Lower leg skin (tissue), 4 donors: ENCODE measurements around the gene ABCC8. TPM values are rescaled to one million over a fixed set of nuclear protein-coding genes. Genes with fewer than 3 reads are reported as not detected.

Source experiments
- DNase-seq, 2 donors: peaks; one replicate each; pipeline ENCODE4 v3.0.0-alpha.2; 2019; ENCODE audit warnings: low spot score in 2 of 2
- H3K4me3 ChIP-seq: fragments of 200-600 bp; sonication (generic); 2 replicates; pipeline ENCODE4 v1.5.1; 2017; ENCODE audit warnings: mild to moderate bottlenecking, low read depth; ENCODE audit not compliant: poor library complexity, severe bottlenecking
- CTCF ChIP-seq, 3 donors: fragments of 450-650 bp; IDR thresholded peaks; one replicate each; pipeline ENCODE4 v1.5.1; 2016; ENCODE audit warnings: antibody characterized with exemption in 3 of 3, mild to moderate bottlenecking in 3 of 3, moderate library complexity in 2 of 3
- POLR2A ChIP-seq, 2 donors: fragments of 450-650 bp; IDR thresholded peaks; one replicate each; pipeline ENCODE4 v1.6.1; 2016 to 2017; ENCODE audit warnings: antibody characterized with exemption in 2 of 2, mild to moderate bottlenecking in 1 of 2, moderate library complexity in 1 of 2
- WGBS, 2 donors: methylation state at CpG; one replicate each; pipeline ENCODE4 v1.1.5; 2018; 5-methylcytosine and 5-hydroxymethylcytosine counted together
- intact Hi-C: fragments of 100-400 bp; cut with DNase I; formaldehyde crosslinking; loops from one replicate; pipeline ENCODE4 v1.15.0; 2023; ENCODE audit warnings: low total_unique reads
- total RNA-seq, 4 donors: library from RNA; depleted of rRNA; stranded (reverse); fragments of >200 nt; gene quantifications; one replicate each; pipeline ENCODE4 v1.1.0, GENCODE V29; 2016

Gene ABCC8
- total RNA-seq, 4 donors from 2014 or later: 0.11 to 0.34 (median 0.26) TPM; not detected in 1

- peak in 1 of 2 donors; percentile 77 for DNase-seq
- 53 to 64% methylated on average over 3 of the region's 3 CpGs for WGBS, 2 donors
- TF ChIP-seq CTCF (IDR thresholded peaks at IDR 0.05): no peak
- no peak for TF ChIP-seq POLR2A (IDR thresholded peaks at IDR 0.05)
- intact Hi-C loops: loop anchor here (5.0 kb wide), 1 partner anchor 117 kb away; no protein-coding TSS in a partner anchor
- H3K4me3 ChIP-seq: no peak overlapping the region
Observed at GRCh38 chr11:17354601-17354991, 122.0 kb downstream of the ABCC8 start.

GRCh38 chr11:17353821-17354600, 122.6 kb downstream of the ABCC8 start:
- TF ChIP-seq POLR2A (IDR thresholded peaks at IDR 0.05): no peak
- WGBS, 2 donors: 7 to 9% methylated on average over 15 of the region's 15 CpGs
- intact Hi-C loops: loop anchor here (5.0 kb wide), 1 partner anchor 117 kb away; no protein-coding TSS in a partner anchor
- peak overlapping the region; percentile 46 for H3K4me3 ChIP-seq
- DNase-seq: no peak

- DNase-seq: peak; percentile 43 to 93
- TF ChIP-seq CTCF (IDR thresholded peaks at IDR 0.05): no peak
- intact Hi-C loops: loop anchor here (5.0 kb wide), 1 partner anchor 116 kb away; no protein-coding TSS in a partner anchor
- WGBS, 2 donors: 1% methylated on average over 59 to 67 of the region's 69 CpGs
- H3K4me3 ChIP-seq: peak overlapping the region; percentile 46
Observed at GRCh38 chr11:17352950-17353820, 123.5 kb downstream of the ABCC8 start.

GRCh38 chr11:17351510-17352176, 125.0 kb downstream of the ABCC8 start, which contains the start of gene NCR3LG1:
Gene NCR3LG1 (plus strand): TSS chr11:17351800. CDS start chr11:17351970, 170 bp downstream.
- intact Hi-C loops: loop anchor here (5.0 kb wide), 1 partner anchor 114 kb away; no protein-coding TSS in a partner anchor
- TF ChIP-seq CTCF (IDR thresholded peaks at IDR 0.05) (no peak), POLR2A (IDR thresholded peaks at IDR 0.05) (no peak)
- DNase-seq: peak; percentile 29 to 93
- WGBS, 2 donors: 2% methylated on average over 47 to 51 of the region's 61 CpGs
- peak within 1 kb of the TSS; percentile 39 for H3K4me3 ChIP-seq

GRCh38 chr11:17351172-17351509, 125.5 kb downstream of the ABCC8 start:
- TF ChIP-seq POLR2A (IDR thresholded peaks at IDR 0.05): no peak
- TF ChIP-seq CTCF (IDR thresholded peaks at IDR 0.05): no peak

More at GRCh38 chr11:17351172-17351509, 125.5 kb downstream of the ABCC8 start:
- DNase-seq: no peak
- WGBS, 2 donors: 28 to 34% methylated on average over 12 of the region's 12 CpGs
- no peak overlapping the region for H3K4me3 ChIP-seq
- intact Hi-C loops: loop anchor here (5.0 kb wide), 1 partner anchor 114 kb away; no protein-coding TSS in a partner anchor
